Neural progenitor cell (in vitro differentiated cells): ENCODE results near the gene PIP4K2C. TPM values are rescaled to one million over a fixed set of nuclear protein-coding genes. Genes with fewer than 3 reads are reported as not detected.
A peak's percentile ranks its signal among the peaks of the same experiment; 100 is the strongest.

Experiments used
- DNase-seq: peaks from one replicate; pipeline ENCODE4 v3.0.0-alpha.2; 2016; ENCODE audit warnings: low spot score
- H2AFZ ChIP-seq: fragments of 200-600 bp; sonication (generic); replicated peaks from 2 replicates; pipeline ENCODE4 v1.6.1; 2016; ENCODE audit warnings: antibody characterized with exemption
- H3F3A ChIP-seq: fragments of 200-600 bp; sonication (generic); 2 replicates; pipeline ENCODE4 v1.6.1; 2016; ENCODE audit warnings: antibody characterized with exemption, low read depth
- H3K27ac ChIP-seq: fragments of 200-600 bp; sonication (generic); 2 replicates; pipeline ENCODE4 v1.5.1; 2016; ENCODE audit warnings: mild to moderate bottlenecking
- H3K27me3 ChIP-seq: fragments of 200-600 bp; sonication (generic); 2 replicates; pipeline ENCODE4 v1.6.1; 2016; ENCODE audit warnings: mild to moderate bottlenecking, moderate library complexity
- H3K36me3 ChIP-seq: fragments of 200-600 bp; sonication (generic); 2 replicates; pipeline ENCODE4 v1.5.1; 2016
- H3K4me1 ChIP-seq: fragments of 200-600 bp; sonication (generic); 2 replicates; pipeline ENCODE4 v1.6.1; 2016; ENCODE audit warnings: mixed run types
- H3K4me2 ChIP-seq: fragments of 200-600 bp; sonication (generic); 2 replicates; pipeline ENCODE4 v1.6.1; 2016
- H3K4me3 ChIP-seq: fragments of 200-600 bp; sonication (generic); 2 replicates; pipeline ENCODE4 v1.5.1; 2016
- H3K79me2 ChIP-seq: fragments of 200-600 bp; sonication (generic); 2 replicates; pipeline ENCODE4 v1.6.1; 2016; ENCODE audit warnings: low read depth
- H3K9ac ChIP-seq: fragments of 200-600 bp; sonication (generic); 2 replicates; pipeline ENCODE4 v1.6.1; 2016
- H3K9me3 ChIP-seq: fragments of 200-600 bp; sonication (generic); 2 replicates; pipeline ENCODE4 v1.5.1; 2016; ENCODE audit warnings: low read depth
- H4K20me1 ChIP-seq: fragments of 200-600 bp; sonication (generic); 2 replicates; pipeline ENCODE4 v1.6.1; 2016; ENCODE audit warnings: low read depth
- H3K27ac Mint-ChIP-seq: 3 replicates; pipeline ENCODE4 v1.8.0; 2021; ENCODE audit warnings: mixed read lengths
- H3K27me3 Mint-ChIP-seq: 2 replicates; pipeline ENCODE4 v1.8.0; 2022; ENCODE audit warnings: low read depth, mild to moderate bottlenecking, inconsistent platforms, moderate library complexity, mixed read lengths; ENCODE audit not compliant: insufficient read depth
- H3K36me3 Mint-ChIP-seq: 3 replicates; pipeline ENCODE4 v1.8.0; 2021; ENCODE audit warnings: mixed read lengths
- H3K4me1 Mint-ChIP-seq: 3 replicates; pipeline ENCODE4 v1.8.0; 2021; ENCODE audit warnings: mixed read lengths
- H3K4me3 Mint-ChIP-seq: 3 replicates; pipeline ENCODE4 v1.8.0; 2021; ENCODE audit warnings: mild to moderate bottlenecking, moderate library complexity, mixed read lengths
- H3K9me3 Mint-ChIP-seq: 3 replicates; pipeline ENCODE4 v1.8.0; 2020; ENCODE audit warnings: mixed read lengths
- EZH2 ChIP-seq: fragments of 200-600 bp; sonication (generic); IDR thresholded peaks from 2 replicates; pipeline ENCODE4 v1.6.1; 2017; ENCODE audit warnings: antibody characterized with exemption, mild to moderate bottlenecking, moderate library complexity
- EZH2phosphoT487 ChIP-seq: fragments of 200-600 bp; sonication (generic); IDR thresholded peaks from 2 replicates; pipeline ENCODE4 v1.6.1; 2017; ENCODE audit warnings: antibody characterized with exemption
- total RNA-seq: library from RNA; depleted of rRNA; stranded (reverse); fragments of >200 nt; gene quantifications from 2 replicates; pipeline ENCODE4 v1.2.3, GENCODE V29; 2015; ENCODE audit warnings: low replicate concordance
- TF ChIP-seq, protein P1 (sequence below): fragments of 200-600 bp; sonication (generic); IDR thresholded peaks from 2 replicates; pipeline ENCODE4 v1.5.1; 2017; ENCODE audit warnings: antibody characterized with exemption, mild to moderate bottlenecking

PIP4K2C gene
- total RNA-seq, 1 donor from 2014 or later = 15.5 TPM

DNA sequence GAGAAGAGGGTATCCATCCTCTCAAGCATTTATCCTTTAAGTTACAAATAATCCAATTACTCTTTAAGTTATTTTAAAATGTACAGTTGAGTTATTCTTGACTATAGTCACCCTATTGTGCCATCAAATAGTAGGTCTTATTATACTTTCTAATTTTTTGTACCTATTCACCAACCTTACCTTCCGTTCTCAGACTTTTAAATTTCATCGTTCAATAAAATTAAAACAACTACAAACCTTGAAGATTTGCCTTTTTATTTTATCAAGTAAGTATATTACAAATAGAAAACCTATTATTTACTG lies 43.0 kb upstream of the PIP4K2C start:
- Mint-ChIP-seq H3K4me3 (no peak overlapping the region), H3K9me3 (no peaks in the 10 kb centered on the region), H3K36me3 (no peaks in the 10 kb centered on the region), H3K4me1 (peaks cover 46% of the 10 kb centered on the region), H3K27ac (no peak overlapping the region), H3K27me3 (peaks cover 35% of the 10 kb centered on the region)
- H3K9me3 ChIP-seq = no peaks in the 10 kb centered on the region
- peaks cover 29% of the 10 kb centered on the region for H3K4me1 ChIP-seq
- H2AFZ ChIP-seq = no peak overlapping the region
- H3K36me3 ChIP-seq = no peaks in the 10 kb centered on the region
- H3K9ac ChIP-seq = no peak overlapping the region
- H3K27me3 ChIP-seq = peaks cover 24% of the 10 kb centered on the region
- H3K4me2 ChIP-seq = no peak overlapping the region
- no peak overlapping the region for H3K4me3 ChIP-seq
- no peak overlapping the region for H3K27ac ChIP-seq
- DNase-seq = no peak
- H3K79me2 ChIP-seq = peaks cover 51% of the 10 kb centered on the region
- TF ChIP-seq EZH2phosphoT487 (no peak), EZH2 (no peak)
- TF ChIP-seq, protein P1, sequence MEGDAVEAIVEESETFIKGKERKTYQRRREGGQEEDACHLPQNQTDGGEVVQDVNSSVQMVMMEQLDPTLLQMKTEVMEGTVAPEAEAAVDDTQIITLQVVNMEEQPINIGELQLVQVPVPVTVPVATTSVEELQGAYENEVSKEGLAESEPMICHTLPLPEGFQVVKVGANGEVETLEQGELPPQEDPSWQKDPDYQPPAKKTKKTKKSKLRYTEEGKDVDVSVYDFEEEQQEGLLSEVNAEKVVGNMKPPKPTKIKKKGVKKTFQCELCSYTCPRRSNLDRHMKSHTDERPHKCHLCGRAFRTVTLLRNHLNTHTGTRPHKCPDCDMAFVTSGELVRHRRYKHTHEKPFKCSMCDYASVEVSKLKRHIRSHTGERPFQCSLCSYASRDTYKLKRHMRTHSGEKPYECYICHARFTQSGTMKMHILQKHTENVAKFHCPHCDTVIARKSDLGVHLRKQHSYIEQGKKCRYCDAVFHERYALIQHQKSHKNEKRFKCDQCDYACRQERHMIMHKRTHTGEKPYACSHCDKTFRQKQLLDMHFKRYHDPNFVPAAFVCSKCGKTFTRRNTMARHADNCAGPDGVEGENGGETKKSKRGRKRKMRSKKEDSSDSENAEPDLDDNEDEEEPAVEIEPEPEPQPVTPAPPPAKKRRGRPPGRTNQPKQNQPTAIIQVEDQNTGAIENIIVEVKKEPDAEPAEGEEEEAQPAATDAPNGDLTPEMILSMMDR = no peak
- peaks cover 42% of the 10 kb centered on the region for H4K20me1 ChIP-seq
- H3F3A ChIP-seq = peaks cover 31% of the 10 kb centered on the region

DNA sequence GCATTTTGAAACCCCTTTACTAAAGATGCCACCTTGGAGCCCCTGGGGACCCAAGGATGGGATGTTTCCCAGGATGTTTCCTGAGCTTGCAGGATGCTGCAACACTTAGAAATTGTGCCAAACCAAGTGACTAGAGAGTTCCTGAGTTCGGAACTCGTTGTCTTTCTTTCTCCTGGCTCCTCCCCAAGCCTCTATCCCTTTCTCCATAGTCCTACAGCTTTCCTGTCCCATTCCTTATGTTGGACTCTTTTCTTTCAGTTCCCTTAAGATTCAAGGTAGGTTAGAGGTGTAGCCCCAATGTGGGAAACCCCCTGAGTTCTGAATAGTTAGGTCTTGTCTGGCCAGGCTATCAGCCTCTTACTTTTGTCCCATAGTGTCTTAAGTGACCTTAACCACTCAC lies 42.5 kb upstream of the PIP4K2C start:
- H3K4me3 ChIP-seq = no peak overlapping the region
- Mint-ChIP-seq H3K27ac (no peak overlapping the region), H3K27me3 (peaks cover 35% of the 10 kb centered on the region), H3K4me3 (peak overlapping the region; percentile 87), H3K4me1 (peaks cover 51% of the 10 kb centered on the region), H3K36me3 (no peaks in the 10 kb centered on the region), H3K9me3 (no peaks in the 10 kb centered on the region)
- no peaks in the 10 kb centered on the region for H3K36me3 ChIP-seq
- peaks cover 34% of the 10 kb centered on the region for H3K4me1 ChIP-seq
- H4K20me1 ChIP-seq = peaks cover 46% of the 10 kb centered on the region
- peaks cover 37% of the 10 kb centered on the region for H3F3A ChIP-seq
- peaks cover 50% of the 10 kb centered on the region for H3K79me2 ChIP-seq
- H3K27ac ChIP-seq = no peak overlapping the region
- TF ChIP-seq EZH2 = no peak
- TF ChIP-seq EZH2phosphoT487 = no peak
- TF ChIP-seq, protein P1 = no peak
- no peaks in the 10 kb centered on the region for H3K9me3 ChIP-seq
- H3K9ac ChIP-seq = no peak overlapping the region
- peaks cover 24% of the 10 kb centered on the region for H3K27me3 ChIP-seq
- no peak for DNase-seq
- no peak overlapping the region for H3K4me2 ChIP-seq
- no peak overlapping the region for H2AFZ ChIP-seq

DNA sequence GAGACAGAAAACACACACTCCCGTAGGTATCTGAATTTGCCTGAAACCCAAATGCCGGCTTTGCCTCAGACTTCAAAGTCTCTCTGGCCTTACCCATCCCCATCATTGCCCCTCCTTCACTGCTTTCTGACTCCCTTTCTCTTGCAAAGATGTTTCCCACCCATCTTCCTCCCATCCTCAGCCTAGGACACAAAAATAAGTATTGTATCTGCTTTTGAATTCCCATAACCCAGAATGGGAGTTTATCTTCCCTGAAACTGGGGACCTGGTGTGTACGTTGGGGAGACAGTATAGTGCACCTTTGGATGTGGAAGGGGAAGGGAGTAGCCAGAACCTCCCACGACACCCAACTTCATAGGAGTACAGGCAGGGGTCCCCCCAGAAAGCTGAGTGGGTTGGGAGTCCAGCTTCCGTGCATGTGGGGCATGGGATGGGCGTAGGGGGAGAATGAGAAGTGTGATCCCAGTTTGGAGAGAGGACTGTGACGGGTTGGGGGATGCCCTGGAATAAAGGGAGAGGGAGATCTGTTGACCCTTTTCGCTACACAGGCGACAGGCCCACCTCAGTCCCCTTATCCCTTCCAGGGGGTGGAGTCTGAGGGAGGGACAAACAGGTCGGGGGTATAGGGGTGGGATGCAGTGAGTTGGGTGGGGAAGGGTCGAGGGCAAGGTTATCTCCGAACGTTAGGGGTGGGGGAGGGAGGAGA lies 41.6 kb upstream of the PIP4K2C start:
- peak overlapping the region; percentile 91 for H2AFZ ChIP-seq
- H3K9ac ChIP-seq = no peak overlapping the region
- Mint-ChIP-seq H3K27me3 (peaks cover 35% of the 10 kb centered on the region), H3K4me3 (peak overlapping the region; percentile 87), H3K4me1 (peaks cover 60% of the 10 kb centered on the region), H3K36me3 (no peaks in the 10 kb centered on the region), H3K27ac (no peak overlapping the region), H3K9me3 (no peaks in the 10 kb centered on the region)
- peaks cover 24% of the 10 kb centered on the region for H3K27me3 ChIP-seq
- H3K4me3 ChIP-seq = peak overlapping the region; percentile 79
- no peaks in the 10 kb centered on the region for H3K9me3 ChIP-seq
- peaks cover 45% of the 10 kb centered on the region for H3F3A ChIP-seq
- no peak overlapping the region for H3K27ac ChIP-seq
- TF ChIP-seq, protein P1 = no peak
- TF ChIP-seq EZH2 (no peak), EZH2phosphoT487 (no peak)
- H3K79me2 ChIP-seq = peaks cover 52% of the 10 kb centered on the region
- H3K4me2 ChIP-seq = peak overlapping the region; percentile 90
- no peak for DNase-seq
- no peaks in the 10 kb centered on the region for H3K36me3 ChIP-seq
- H4K20me1 ChIP-seq = peaks cover 49% of the 10 kb centered on the region
- peaks cover 41% of the 10 kb centered on the region for H3K4me1 ChIP-seq
